DOHH2 (cell line): ENCODE measurements around the gene CDK3.
A peak's percentile ranks its signal among the peaks of the same experiment; 100 is the strongest.

Source experiments
- H3F3A ChIP-seq: fragments of 200-600 bp; sonication (generic), shearing (Covaris generic); 2 replicates; pipeline ENCODE4 v1.6.0; 2016; ENCODE audit warnings: antibody characterized with exemption, mild to moderate bottlenecking; ENCODE audit not compliant: control insufficient read depth, insufficient read depth
- H3K27ac ChIP-seq: fragments of 200-600 bp; sonication (generic); 2 replicates; pipeline ENCODE4 v1.5.1; 2014; ENCODE audit warnings: low read depth, mild to moderate bottlenecking, low read length, moderate library complexity
- H3K27me3 ChIP-seq: fragments of 200-600 bp; sonication (generic); 2 replicates; pipeline ENCODE4 v1.6.1; 2014; ENCODE audit warnings: mild to moderate bottlenecking, low read length, mixed read lengths; ENCODE audit not compliant: control insufficient read depth
- H3K36me3 ChIP-seq: fragments of 200-600 bp; sonication (generic); 2 replicates; pipeline ENCODE4 v1.6.1; 2014; ENCODE audit warnings: mild to moderate bottlenecking, low read length, moderate library complexity, mixed read lengths; ENCODE audit not compliant: control insufficient read depth
- H3K4me1 ChIP-seq: fragments of 200-600 bp; sonication (generic); 2 replicates; pipeline ENCODE4 v1.6.1; 2014; ENCODE audit warnings: mild to moderate bottlenecking, low read length, mixed read lengths; ENCODE audit not compliant: control insufficient read depth
- H3K4me2 ChIP-seq: fragments of 200-600 bp; sonication (generic); 2 replicates; pipeline ENCODE4 v1.6.0; 2014; ENCODE audit warnings: mild to moderate bottlenecking, low read length, moderate library complexity
- H3K4me3 ChIP-seq: fragments of 200-600 bp; sonication (generic); 2 replicates; pipeline ENCODE4 v1.5.1; 2014; ENCODE audit warnings: mild to moderate bottlenecking, low read length, mixed read lengths
- H3K79me2 ChIP-seq: fragments of 200-600 bp; sonication (generic); 2 replicates; pipeline ENCODE4 v1.6.1; 2014; ENCODE audit warnings: mild to moderate bottlenecking, low read length, mixed read lengths; ENCODE audit not compliant: control insufficient read depth
- H3K9me2 ChIP-seq: fragments of 200-600 bp; sonication (generic); replicated peaks from 2 replicates; pipeline ENCODE4 v1.6.1; 2014; ENCODE audit warnings: mild to moderate bottlenecking, low read length, mixed read lengths; ENCODE audit not compliant: control insufficient read depth
- H3K9me3 ChIP-seq: fragments of 200-600 bp; sonication (generic); 2 replicates; pipeline ENCODE4 v1.6.1; 2014; ENCODE audit warnings: antibody characterized with exemption, low read length, mixed read lengths; ENCODE audit not compliant: control insufficient read depth, insufficient read depth
- H4K20me1 ChIP-seq: fragments of 200-600 bp; sonication (generic); 2 replicates; pipeline ENCODE4 v1.6.0; 2014; ENCODE audit warnings: low read depth, mild to moderate bottlenecking, antibody characterized with exemption, low read length, moderate library complexity; ENCODE audit not compliant: control insufficient read depth, insufficient read depth
- CTCF ChIP-seq: fragments of 200-600 bp; sonication (generic); IDR thresholded peaks from one replicate; pipeline ENCODE4 v1.5.1; 2014; ENCODE audit warnings: antibody characterized with exemption, mild to moderate bottlenecking, low read depth, low read length; ENCODE audit not compliant: poor library complexity, severe bottlenecking
- EZH2phosphoT487 ChIP-seq: fragments of 200-600 bp; sonication (generic); IDR thresholded peaks from 2 replicates; pipeline ENCODE4 v1.6.1; 2017; ENCODE audit warnings: borderline replicate concordance, mild to moderate bottlenecking, antibody characterized with exemption, low read length, moderate library complexity, mixed read lengths

The CDK3 gene

GRCh38 chr17:76000755-76001521 is at the start of gene CDK3:
Gene CDK3 (plus strand): TSS chr17:76000855. CDS start chr17:76001426, 571 bp downstream.
- Histone ChIP-seq H3K4me3 (no peak within 1 kb of the TSS), H3K36me3 (0 out of 2 replicates have a peak, but pooled peaks cover 6% of the 10 kb centered on the region), H3K4me2 (no peak within 1 kb of the TSS), H3K4me1 (peaks cover 3% of the 10 kb centered on the region; the same call in 1 of the 2 replicates), H3K27ac (no peak within 1 kb of the TSS), H4K20me1 (no peaks in the 10 kb centered on the region), H3K9me2 (no peaks in the 10 kb centered on the region), H3K79me2 (no peaks in the 10 kb centered on the region), H3K27me3 (no peaks in the 10 kb centered on the region), H3K9me3 (no peaks in the 10 kb centered on the region), H3F3A (no peaks in the 10 kb centered on the region)
- TF ChIP-seq EZH2phosphoT487 (no peak), CTCF (peak; percentile 41)

GRCh38 chr17:75950855-75951554 is 49.6 kb upstream of the CDK3 start:
- no peaks in the 10 kb centered on the region for H3K27me3 ChIP-seq
- no peak overlapping the region for H3K27ac ChIP-seq
- no peaks in the 10 kb centered on the region for H3K4me1 ChIP-seq
- H3K79me2 ChIP-seq, result no peaks in the 10 kb centered on the region
- peaks cover 40% of the 10 kb centered on the region for H3K36me3 ChIP-seq
- H3F3A ChIP-seq, result peaks cover 3% of the 10 kb centered on the region; the same call in 1 of the 2 replicates
- no peak overlapping the region for H3K4me2 ChIP-seq
- TF ChIP-seq CTCF (no peak), EZH2phosphoT487 (no peak)
- no peak overlapping the region for H3K4me3 ChIP-seq
- H3K9me2 ChIP-seq, result no peaks in the 10 kb centered on the region
- H3K9me3 ChIP-seq, result no peaks in the 10 kb centered on the region
- no peaks in the 10 kb centered on the region for H4K20me1 ChIP-seq

DNA sequence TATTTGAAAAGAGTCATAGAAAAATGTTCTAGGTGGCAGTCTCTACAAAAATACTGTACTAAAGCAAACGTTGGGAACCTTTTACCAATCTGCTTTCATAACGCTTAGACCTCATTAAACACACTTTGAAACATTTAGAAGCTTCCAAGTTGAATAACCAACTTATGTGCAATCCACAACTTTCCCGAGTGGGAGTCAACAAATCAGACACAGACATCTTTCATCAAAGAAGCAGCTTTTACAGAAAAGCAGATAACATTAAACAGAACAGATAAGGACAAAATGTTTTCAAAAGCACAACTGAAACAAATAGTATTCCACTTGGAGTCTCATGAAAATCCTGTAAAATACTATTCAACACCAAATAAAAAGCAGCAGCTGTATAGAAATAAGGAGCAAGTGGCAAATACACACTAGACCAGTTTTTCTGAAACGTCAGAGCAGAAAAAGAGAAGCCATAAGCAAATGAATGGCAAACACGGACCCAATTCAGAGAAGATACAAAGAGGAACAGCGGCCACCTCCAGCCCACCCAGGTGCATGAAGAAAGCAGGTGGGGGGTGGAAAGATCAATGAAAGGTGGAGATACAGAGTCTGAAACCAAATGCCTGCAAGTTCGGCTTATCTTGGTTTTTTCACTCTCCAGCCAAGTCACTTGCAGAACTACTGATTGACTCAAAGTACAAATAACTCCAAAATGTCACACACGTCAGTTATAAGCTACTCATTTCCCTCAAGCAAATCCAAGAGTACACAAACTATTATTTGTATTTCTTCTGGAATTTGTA is 41.4 kb upstream of the CDK3 start:
- Histone ChIP-seq H3K36me3 (peaks cover 8% of the 10 kb centered on the region), H3K4me1 (no peaks in the 10 kb centered on the region), H3K4me2 (no peak overlapping the region), H3K4me3 (no peak overlapping the region), H3K9me3 (no peaks in the 10 kb centered on the region), H3K27me3 (no peaks in the 10 kb centered on the region), H4K20me1 (no peaks in the 10 kb centered on the region), H3K79me2 (no peaks in the 10 kb centered on the region), H3K27ac (no peak overlapping the region), H3F3A (no peaks in the 10 kb centered on the region; the same call in 1 of the 2 replicates), H3K9me2 (no peaks in the 10 kb centered on the region)
- TF ChIP-seq CTCF, result no peak
- TF ChIP-seq EZH2phosphoT487, result no peak
